Large intestine (tissue), 3 donors: ENCODE measurements around the gene KRT9. TPM values are rescaled to one million over a fixed set of nuclear protein-coding genes. Genes with fewer than 3 reads are reported as not detected.

Source experiments
- DNase-seq, 2 donors: peaks; one replicate each; pipeline versions ENCODE4 v3.0.0 to v3.0.0-alpha.2; 2013
- H3K27ac ChIP-seq: one replicate; pipeline ENCODE4 v1.5.1; 2013; ENCODE audit warnings: low read length
- H3K27me3 ChIP-seq: 2 replicates; pipeline ENCODE4 v1.6.1; 2013; ENCODE audit warnings: low read length; ENCODE audit not compliant: control insufficient read depth, insufficient read depth
- H3K36me3 ChIP-seq: 2 replicates; pipeline ENCODE4 v1.6.1; 2013; ENCODE audit warnings: low read length; ENCODE audit not compliant: control insufficient read depth, insufficient read depth
- H3K4me1 ChIP-seq: one replicate; pipeline ENCODE4 v1.6.1; 2013; ENCODE audit warnings: low read length; ENCODE audit not compliant: control insufficient read depth, insufficient read depth
- H3K4me3 ChIP-seq: one replicate; pipeline ENCODE4 v1.5.1; 2013; ENCODE audit warnings: low read length
- H3K9me3 ChIP-seq: one replicate; pipeline ENCODE4 v1.6.1; 2013; ENCODE audit warnings: mild to moderate bottlenecking, low read depth, low read length, moderate library complexity; ENCODE audit not compliant: control insufficient read depth
- WGBS: methylation state at CpG from one replicate; pipeline ENCODE4 v1.1.5; 2013; ENCODE audit warnings: low lambda C conversion rate; ENCODE audit not compliant: insufficient coverage; 5-methylcytosine and 5-hydroxymethylcytosine counted together
- polyA plus RNA-seq: library from polyadenylated mRNA; unstranded; fragments of 120-200 nt; gene quantifications from one replicate; pipeline ENCODE4 v1.2.1, GENCODE V29; 2013

The KRT9 gene
- polyA plus RNA-seq, 1 donor = not detected

- no peaks in the 10 kb centered on the region for H3K9me3 ChIP-seq
- no peak overlapping the region for H3K27ac ChIP-seq
- WGBS = no CpG with 5 or more reads among the region's 1 CpG
- H3K4me3 ChIP-seq = no peak overlapping the region
- H3K36me3 ChIP-seq = no peaks in the 10 kb centered on the region
- peaks cover 11% of the 10 kb centered on the region for H3K27me3 ChIP-seq
- no peak for DNase-seq
- no peaks in the 10 kb centered on the region for H3K4me1 ChIP-seq
These were observed 27.8 kb upstream of the KRT9 start for GRCh38 chr17:41599680-41600079.

- no peak overlapping the region for H3K4me3 ChIP-seq
- H3K27me3 ChIP-seq = peaks cover 15% of the 10 kb centered on the region
- no peaks in the 10 kb centered on the region for H3K4me1 ChIP-seq
- WGBS = no CpG with 5 or more reads among the region's 8 CpGs
- DNase-seq = no peak
- no peak overlapping the region for H3K27ac ChIP-seq
- no peaks in the 10 kb centered on the region for H3K9me3 ChIP-seq
- no peaks in the 10 kb centered on the region for H3K36me3 ChIP-seq
These were observed 23.7 kb upstream of the KRT9 start for GRCh38 chr17:41595585-41595984.

- Histone ChIP-seq H3K27me3 (peaks cover 19% of the 10 kb centered on the region), H3K4me1 (no peaks in the 10 kb centered on the region), H3K9me3 (no peaks in the 10 kb centered on the region), H3K4me3 (no peak overlapping the region), H3K36me3 (no peaks in the 10 kb centered on the region), H3K27ac (no peak overlapping the region)
- no peak for DNase-seq
- WGBS = 79% methylated on average over 3 of the region's 3 CpGs
These were observed 22.6 kb upstream of the KRT9 start for GRCh38 chr17:41594363-41594915.

DNA sequence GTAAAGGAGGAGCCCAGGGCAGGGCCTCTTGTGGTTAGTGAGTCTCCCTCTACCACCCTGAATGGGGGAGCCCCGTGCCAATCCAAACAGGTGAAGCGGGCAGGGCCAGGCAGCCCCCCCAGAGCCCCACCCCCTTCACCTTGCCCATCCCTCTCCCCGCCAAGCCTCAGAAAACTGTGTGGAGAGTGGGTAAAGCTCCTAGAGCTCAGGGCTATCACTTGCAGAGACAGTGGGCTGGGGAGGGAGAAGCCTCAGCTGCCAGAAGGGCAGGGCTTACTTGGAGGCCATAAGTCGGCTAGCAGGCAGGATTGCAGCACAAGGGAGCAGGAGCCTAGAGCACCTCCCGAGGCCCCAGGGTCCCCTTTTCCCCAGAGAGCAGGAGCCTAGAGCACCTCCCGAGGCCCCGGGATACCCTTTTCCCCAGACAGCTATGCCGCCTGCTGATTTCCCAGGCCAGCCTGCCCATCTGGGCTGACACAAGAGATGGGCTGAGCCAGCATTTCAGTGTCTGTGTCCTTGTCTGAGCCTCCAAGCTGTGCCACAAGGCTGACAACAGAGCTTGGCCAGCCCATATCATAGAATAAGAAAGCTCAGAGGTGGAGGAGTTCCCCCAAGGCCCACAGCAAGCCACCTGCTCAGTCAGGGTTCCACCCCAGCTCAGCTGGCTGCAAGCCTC is 21.6 kb upstream of the KRT9 start:
- Histone ChIP-seq H3K27me3 (peaks cover 19% of the 10 kb centered on the region), H3K36me3 (no peaks in the 10 kb centered on the region), H3K4me3 (no peak overlapping the region), H3K9me3 (no peaks in the 10 kb centered on the region), H3K4me1 (no peaks in the 10 kb centered on the region), H3K27ac (no peak overlapping the region)
- no CpG with 5 or more reads among the region's 8 CpGs for WGBS
- no peak for DNase-seq

- Histone ChIP-seq H3K4me3 (no peak overlapping the region), H3K9me3 (no peaks in the 10 kb centered on the region), H3K36me3 (no peaks in the 10 kb centered on the region), H3K27me3 (peaks cover 19% of the 10 kb centered on the region), H3K4me1 (no peaks in the 10 kb centered on the region), H3K27ac (no peak overlapping the region)
- WGBS = no CpG with 5 or more reads among the region's 12 CpGs
- no peak for DNase-seq
These were observed 20.9 kb upstream of the KRT9 start for GRCh38 chr17:41592601-41593305.

- no peaks in the 10 kb centered on the region for H3K9me3 ChIP-seq
- no peak overlapping the region for H3K4me3 ChIP-seq
- H3K27ac ChIP-seq = no peak overlapping the region
- H3K27me3 ChIP-seq = peaks cover 9% of the 10 kb centered on the region
- H3K4me1 ChIP-seq = no peaks in the 10 kb centered on the region
- H3K36me3 ChIP-seq = no peaks in the 10 kb centered on the region
- no CpG with 5 or more reads among the region's 3 CpGs for WGBS
- no peak for DNase-seq
These were observed 17.4 kb upstream of the KRT9 start for GRCh38 chr17:41589301-41589700.

DNA sequence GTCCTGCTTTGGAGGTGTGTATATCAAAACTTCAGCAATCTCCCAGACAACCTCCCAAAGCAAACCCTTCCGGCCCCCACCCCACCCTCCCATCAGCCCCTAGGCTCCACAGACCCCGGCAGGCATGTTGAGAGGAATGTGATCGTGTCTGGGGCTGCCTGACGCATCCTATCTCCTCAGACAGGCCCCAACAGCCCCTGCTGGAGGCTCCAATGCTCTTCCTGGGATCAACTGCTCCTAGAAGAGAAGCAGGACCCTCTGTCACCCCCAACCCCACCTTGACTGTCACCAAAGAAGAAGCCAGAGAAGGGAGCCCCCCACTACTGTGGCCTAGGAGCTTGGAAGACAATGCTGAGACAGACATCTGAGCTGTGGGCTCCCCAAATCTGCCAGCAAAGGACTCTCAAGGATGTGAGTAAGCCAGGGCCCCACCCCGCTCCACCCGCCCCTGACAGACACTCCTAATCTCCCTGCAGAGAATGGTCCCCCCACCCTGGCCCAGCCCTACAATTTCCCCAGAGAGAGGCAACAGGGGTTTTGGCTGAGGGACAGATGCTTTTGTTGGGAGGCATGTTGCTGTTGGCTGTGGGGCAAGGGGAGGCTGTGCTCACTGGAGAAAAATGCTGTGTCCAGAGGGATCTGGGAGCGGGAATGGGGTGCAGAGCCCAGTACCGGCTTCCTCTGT is 16.4 kb upstream of the KRT9 start:
- no CpG with 5 or more reads among the region's 8 CpGs for WGBS
- H3K27me3 ChIP-seq = peaks cover 7% of the 10 kb centered on the region

DNA sequence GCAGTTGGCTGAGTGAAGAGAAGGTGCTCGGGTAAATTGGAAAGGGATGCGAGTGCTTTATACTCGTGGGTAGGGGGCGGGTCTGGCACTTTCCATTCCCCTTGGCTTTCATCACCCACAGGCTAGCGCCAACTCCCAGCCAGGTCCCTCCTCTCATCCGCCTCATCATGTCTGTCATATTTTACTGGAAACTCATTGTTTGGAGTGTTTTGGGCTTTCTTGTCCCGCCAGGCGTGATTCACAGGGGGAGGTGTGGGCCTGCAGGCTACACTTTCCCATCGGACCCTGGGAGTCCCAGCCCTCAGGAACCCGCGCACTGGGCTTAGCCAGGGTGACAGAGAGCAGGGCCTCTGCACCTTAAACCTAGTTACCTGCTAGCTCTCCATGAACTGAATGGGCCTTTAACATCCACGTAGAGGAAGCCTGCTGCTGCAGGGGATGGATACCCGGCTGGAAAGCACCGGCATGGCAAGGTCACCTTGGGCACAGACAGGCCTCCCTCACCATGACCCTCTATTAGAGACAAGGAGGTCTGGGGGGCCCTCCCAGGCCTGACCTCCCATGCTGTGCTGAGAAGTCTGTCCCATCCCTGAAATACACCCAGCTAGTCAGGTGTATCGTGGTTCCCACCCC is 15.1 kb upstream of the KRT9 start, which contains the start of gene KRT14:
TSS of gene KRT14 (minus strand) at position 33 of the 633 bp plus-strand sequence. CDS start 61 bp downstream, outside the sequence.
- WGBS = no CpG with 5 or more reads among the region's 15 CpGs
- no peak for DNase-seq
- Histone ChIP-seq H3K27ac (no peak within 1 kb of the TSS), H3K4me1 (no peaks in the 10 kb centered on the region), H3K27me3 (peaks cover 7% of the 10 kb centered on the region), H3K36me3 (no peaks in the 10 kb centered on the region), H3K9me3 (no peaks in the 10 kb centered on the region), H3K4me3 (no peak within 1 kb of the TSS)

More for the DNA sequence above, 16.4 kb upstream of the KRT9 start:
- no peaks in the 10 kb centered on the region for H3K4me1 ChIP-seq
- no peaks in the 10 kb centered on the region for H3K9me3 ChIP-seq
- DNase-seq = no peak
- H3K4me3 ChIP-seq = no peak overlapping the region
- no peak overlapping the region for H3K27ac ChIP-seq
- no peaks in the 10 kb centered on the region for H3K36me3 ChIP-seq

DNA sequence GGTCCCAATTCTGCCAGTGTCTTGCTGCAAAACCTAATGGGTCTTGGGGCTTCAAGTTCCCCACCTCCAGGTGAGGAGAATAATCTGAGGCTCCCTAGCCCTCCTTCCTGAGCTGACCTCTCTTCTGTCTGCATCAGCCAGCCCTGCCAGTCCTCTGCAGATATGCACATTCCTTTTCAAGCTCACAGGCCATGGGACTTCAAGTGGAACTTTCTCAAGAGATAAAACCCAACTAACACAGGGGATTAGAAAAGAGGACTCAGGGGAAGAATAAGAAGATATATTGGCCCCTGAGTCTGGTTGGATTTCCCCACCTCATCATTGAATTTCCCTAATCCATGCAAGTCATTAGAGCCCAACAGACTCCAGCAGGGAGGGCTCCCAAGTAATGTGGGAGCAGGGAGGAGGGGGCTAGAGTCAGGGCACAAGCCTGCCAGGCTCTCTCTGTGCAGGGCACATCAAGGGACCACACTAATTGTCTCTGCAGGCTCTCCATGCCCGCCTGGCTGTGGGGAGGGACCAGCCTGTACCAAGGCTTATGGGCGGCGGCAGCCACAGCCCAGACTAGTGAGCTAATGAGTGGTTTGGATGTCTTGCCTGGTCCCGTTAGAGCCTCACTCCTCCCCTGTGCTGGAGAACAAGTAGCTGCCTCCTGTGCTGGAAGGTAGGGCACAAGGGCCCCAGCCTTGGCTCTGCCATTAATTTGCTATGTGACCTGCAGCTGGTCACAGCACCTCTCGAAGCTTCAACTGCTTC is 13.6 kb upstream of the KRT9 start:
- no peak for DNase-seq
- Histone ChIP-seq H3K9me3 (no peaks in the 10 kb centered on the region), H3K27ac (no peak overlapping the region), H3K27me3 (peaks cover 11% of the 10 kb centered on the region), H3K36me3 (no peaks in the 10 kb centered on the region), H3K4me1 (no peaks in the 10 kb centered on the region), H3K4me3 (no peak overlapping the region)
- no CpG with 5 or more reads among the region's 5 CpGs for WGBS
